GM12892 (cell line): Measurements from ENCODE around the gene PTPRK.

Experiments used
- POLR2A ChIP-seq: IDR thresholded peaks from 2 replicates; pipeline ENCODE4 v1.6.1; 2011; ENCODE audit warnings: low read depth, low read length, control low read depth
- TAF1 ChIP-seq: IDR thresholded peaks from 2 replicates; pipeline ENCODE4 v1.6.1; 2011; ENCODE audit warnings: low read depth, mild to moderate bottlenecking, control low read depth, low read length, borderline replicate concordance

GRCh38 chr6:128461501-128461900 lies 58.9 kb downstream of the PTPRK start:
- TF ChIP-seq TAF1: no peak
- no peak for TF ChIP-seq POLR2A
